GM23338 (cell line): Measurements from ENCODE around the gene KCNH8.

ENCODE experiments used
- EZH2 ChIP-seq: fragments of 200-600 bp; sonication (generic); IDR thresholded peaks from one replicate; pipeline ENCODE4 v1.8.0; 2017; ENCODE audit warnings: antibody characterized with exemption, mild to moderate bottlenecking, low read depth; ENCODE audit not compliant: unreplicated experiment
- POLR2AphosphoS5 ChIP-seq: IDR thresholded peaks from 2 replicates; pipeline ENCODE4 v1.6.1; 2016; ENCODE audit warnings: antibody characterized with exemption, low read depth
- TF ChIP-seq, protein P1 (sequence below): IDR thresholded peaks from 2 replicates; pipeline ENCODE4 v1.6.1; 2016; ENCODE audit warnings: antibody characterized with exemption
- TF ChIP-seq, protein P2 (sequence below), 2 experiments: fragments of 200-600 bp in 1 of 2; sonication (generic) in 1 of 2; conservative IDR thresholded peaks; 2 replicates each; pipeline versions ENCODE4 v1.5.1 to v1.6.1; 2016 to 2017; ENCODE audit warnings: antibody characterized with exemption in 2 of 2, low read depth in 2 of 2, mild to moderate bottlenecking in 2 of 2, moderate library complexity in 1 of 2

DNA sequence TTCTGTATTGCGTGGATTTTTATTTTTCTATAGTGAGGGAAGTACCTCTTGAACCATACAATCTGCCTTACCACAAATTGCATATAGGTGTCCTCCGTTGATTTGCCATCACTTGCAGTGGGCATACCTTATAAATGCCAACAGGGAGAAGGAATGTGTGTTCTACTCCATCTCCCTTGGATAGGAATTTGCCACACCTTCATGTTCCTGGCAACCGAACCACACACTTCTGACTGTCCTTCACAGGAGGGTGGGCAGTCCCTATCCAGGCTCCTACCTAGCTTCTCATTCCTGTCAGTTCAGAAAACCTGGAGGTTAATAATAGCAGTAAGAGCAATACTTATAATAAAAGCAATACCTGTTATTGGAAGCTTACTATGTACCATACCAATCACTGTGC lies 428.0 kb downstream of the KCNH8 start:
- TF ChIP-seq, protein P1, sequence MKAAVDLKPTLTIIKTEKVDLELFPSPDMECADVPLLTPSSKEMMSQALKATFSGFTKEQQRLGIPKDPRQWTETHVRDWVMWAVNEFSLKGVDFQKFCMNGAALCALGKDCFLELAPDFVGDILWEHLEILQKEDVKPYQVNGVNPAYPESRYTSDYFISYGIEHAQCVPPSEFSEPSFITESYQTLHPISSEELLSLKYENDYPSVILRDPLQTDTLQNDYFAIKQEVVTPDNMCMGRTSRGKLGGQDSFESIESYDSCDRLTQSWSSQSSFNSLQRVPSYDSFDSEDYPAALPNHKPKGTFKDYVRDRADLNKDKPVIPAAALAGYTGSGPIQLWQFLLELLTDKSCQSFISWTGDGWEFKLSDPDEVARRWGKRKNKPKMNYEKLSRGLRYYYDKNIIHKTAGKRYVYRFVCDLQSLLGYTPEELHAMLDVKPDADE: no peak
- TF ChIP-seq, protein P2, sequence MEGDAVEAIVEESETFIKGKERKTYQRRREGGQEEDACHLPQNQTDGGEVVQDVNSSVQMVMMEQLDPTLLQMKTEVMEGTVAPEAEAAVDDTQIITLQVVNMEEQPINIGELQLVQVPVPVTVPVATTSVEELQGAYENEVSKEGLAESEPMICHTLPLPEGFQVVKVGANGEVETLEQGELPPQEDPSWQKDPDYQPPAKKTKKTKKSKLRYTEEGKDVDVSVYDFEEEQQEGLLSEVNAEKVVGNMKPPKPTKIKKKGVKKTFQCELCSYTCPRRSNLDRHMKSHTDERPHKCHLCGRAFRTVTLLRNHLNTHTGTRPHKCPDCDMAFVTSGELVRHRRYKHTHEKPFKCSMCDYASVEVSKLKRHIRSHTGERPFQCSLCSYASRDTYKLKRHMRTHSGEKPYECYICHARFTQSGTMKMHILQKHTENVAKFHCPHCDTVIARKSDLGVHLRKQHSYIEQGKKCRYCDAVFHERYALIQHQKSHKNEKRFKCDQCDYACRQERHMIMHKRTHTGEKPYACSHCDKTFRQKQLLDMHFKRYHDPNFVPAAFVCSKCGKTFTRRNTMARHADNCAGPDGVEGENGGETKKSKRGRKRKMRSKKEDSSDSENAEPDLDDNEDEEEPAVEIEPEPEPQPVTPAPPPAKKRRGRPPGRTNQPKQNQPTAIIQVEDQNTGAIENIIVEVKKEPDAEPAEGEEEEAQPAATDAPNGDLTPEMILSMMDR (conservative IDR thresholded peaks at IDR 0.05; ENCODE audit: low read depth in 2 of 2): no peak
- no peak for TF ChIP-seq POLR2AphosphoS5
- TF ChIP-seq EZH2: no peak
